Liver (tissue), 9 donors: Measurements from ENCODE around the gene APOH. TPM values are rescaled to one million over a fixed set of nuclear protein-coding genes. Genes with fewer than 3 reads are reported as not detected.
A peak's percentile ranks its signal among the peaks of the same experiment; 100 is the strongest.

Experiments
- DNase-seq: peaks from one replicate; pipeline ENCODE4 v3.0.0-alpha.2; 2017; ENCODE audit warnings: low spot score
- H3K27ac ChIP-seq, 2 donors: one replicate each; pipeline ENCODE4 v1.7.0; 2013; ENCODE audit warnings: inconsistent platforms in 2 of 2, low read length in 2 of 2, control low read depth in 1 of 2, low read depth in 1 of 2, mild to moderate bottlenecking in 1 of 2
- H3K27me3 ChIP-seq, 4 donors: one replicate each; pipeline versions ENCODE4 v1.6.1 to v1.7.0; 2013; ENCODE audit warnings: low read length in 3 of 4, inconsistent platforms in 1 of 4, mild to moderate bottlenecking in 1 of 4, moderate library complexity in 1 of 4; ENCODE audit not compliant: control insufficient read depth in 4 of 4, insufficient read depth in 4 of 4
- H3K36me3 ChIP-seq, 4 donors: one replicate each; pipeline versions ENCODE4 v1.6.1 to v1.7.0; 2013; ENCODE audit warnings: low read length in 3 of 4, mild to moderate bottlenecking in 3 of 4, low read depth in 1 of 4, moderate library complexity in 1 of 4; ENCODE audit not compliant: control insufficient read depth in 4 of 4, insufficient read depth in 3 of 4
- H3K4me1 ChIP-seq, 4 donors: one replicate each; pipeline versions ENCODE4 v1.6.1 to v1.7.0; 2013; ENCODE audit warnings: low read length in 3 of 4, mild to moderate bottlenecking in 3 of 4, moderate library complexity in 1 of 4; ENCODE audit not compliant: control insufficient read depth in 4 of 4, insufficient read depth in 4 of 4
- H3K4me3 ChIP-seq, 3 donors: one replicate each; pipeline versions ENCODE4 v1.6.1 to v1.7.0; 2013; ENCODE audit warnings: low read length in 3 of 3, control low read depth in 1 of 3, low read depth in 1 of 3, mild to moderate bottlenecking in 1 of 3
- H3K9ac ChIP-seq, 2 donors: one replicate each; pipeline ENCODE4 v1.7.0; 2013; ENCODE audit warnings: low read length in 2 of 2, mild to moderate bottlenecking in 2 of 2, moderate library complexity in 2 of 2, control low read depth in 1 of 2, low read depth in 1 of 2
- H3K9me3 ChIP-seq, 4 donors: one replicate each; pipeline versions ENCODE4 v1.6.1 to v1.7.0; 2013; ENCODE audit warnings: low read length in 3 of 4; ENCODE audit not compliant: control insufficient read depth in 4 of 4
- ATF3 ChIP-seq: IDR thresholded peaks from 2 replicates; pipeline ENCODE4 v1.6.1; 2016; ENCODE audit warnings: antibody characterized with exemption
- EGR1 ChIP-seq, 2 donors: IDR thresholded peaks; 2 replicates each; pipeline ENCODE4 v1.6.1; 2016 to 2018; ENCODE audit warnings: antibody characterized with exemption in 2 of 2, low read depth in 2 of 2
- FOXA1 ChIP-seq: IDR thresholded peaks from 2 replicates; pipeline ENCODE4 v1.6.1; 2016; ENCODE audit warnings: antibody characterized with exemption
- FOXA2 ChIP-seq: IDR thresholded peaks from 2 replicates; pipeline ENCODE4 v1.6.1; 2016; ENCODE audit warnings: antibody characterized with exemption
- HNF4A ChIP-seq, 2 donors: conservative IDR thresholded peaks; 2 replicates each; pipeline ENCODE4 v1.6.1; 2016; ENCODE audit warnings: antibody characterized with exemption in 2 of 2, mild to moderate bottlenecking in 2 of 2
- HNF4G ChIP-seq: IDR thresholded peaks from 2 replicates; pipeline ENCODE4 v1.6.1; 2016; ENCODE audit warnings: antibody characterized with exemption
- JUND ChIP-seq, 2 donors: IDR thresholded peaks; 2 replicates each; pipeline ENCODE4 v1.6.1; 2016; ENCODE audit warnings: antibody characterized with exemption in 2 of 2
- MAX ChIP-seq: IDR thresholded peaks from 2 replicates; pipeline ENCODE4 v1.6.1; 2016; ENCODE audit warnings: antibody characterized with exemption
- NR2F2 ChIP-seq: IDR thresholded peaks from 2 replicates; pipeline ENCODE4 v1.6.1; 2016; ENCODE audit warnings: antibody characterized with exemption
- RAD21 ChIP-seq, 2 donors: IDR thresholded peaks; 2 replicates each; pipeline ENCODE4 v1.6.1; 2016; ENCODE audit warnings: antibody characterized with exemption in 2 of 2, mild to moderate bottlenecking in 2 of 2
- REST ChIP-seq: IDR thresholded peaks from 2 replicates; pipeline ENCODE4 v1.6.1; 2016; ENCODE audit warnings: antibody characterized with exemption, mild to moderate bottlenecking
- RXRA ChIP-seq, 2 donors: IDR thresholded peaks; 2 replicates each; pipeline ENCODE4 v1.6.1; 2017 to 2018; ENCODE audit warnings: antibody characterized with exemption in 2 of 2, mild to moderate bottlenecking in 1 of 2
- SP1 ChIP-seq: IDR thresholded peaks from 2 replicates; pipeline ENCODE4 v1.6.1; 2018; ENCODE audit warnings: antibody characterized with exemption, mild to moderate bottlenecking
- TAF1 ChIP-seq: conservative IDR thresholded peaks from 2 replicates; pipeline ENCODE4 v1.6.1; 2016; ENCODE audit warnings: antibody characterized with exemption, mild to moderate bottlenecking
- YY1 ChIP-seq: IDR thresholded peaks from 2 replicates; pipeline ENCODE4 v1.6.1; 2016; ENCODE audit warnings: antibody characterized with exemption, mild to moderate bottlenecking
- WGBS: extraction: QIAGEN DNeasy Blood & Tissue Kit; methylation state at CpG from one replicate; pipeline ENCODE4 v1.1.7; 2013; 5-methylcytosine and 5-hydroxymethylcytosine counted together
- polyA plus RNA-seq, 2 donors: library from polyadenylated mRNA; stranded (reverse) in 1 of 2; unstranded in 1 of 2; fragments of 200-250 nt in 1 of 2; fragments of >200 nt in 1 of 2; fragmentation: Nextera tagmentation in 1 of 2; extraction: Ambion mirVana in 1 of 2; gene quantifications; one replicate each; pipeline versions ENCODE4 v1.2.1 to v1.2.3, GENCODE V29; 2013 to 2015
- total RNA-seq, 2 donors: library from RNA; depleted of rRNA; stranded (reverse); fragments of >200 nt; gene quantifications; one replicate each; pipeline ENCODE4 v1.2.3, GENCODE V29; 2014
- TF ChIP-seq, protein P1 (sequence below): fragments of 150-350 bp; IDR thresholded peaks from 2 replicates; pipeline ENCODE4 v1.5.1; 2017; ENCODE audit warnings: improper control_type of control experiment, low read depth, low read length; ENCODE audit not compliant: missing input control
- donor health status: healthy.
- donor health status: healthy.
- donor health status: healthy.
- donor health status: healthy.
- donor health status: healthy.

Gene APOH
- total and polyA plus RNA-seq, 4 donors, result 2,858 to 7,307 (median 5,841) TPM

DNA sequence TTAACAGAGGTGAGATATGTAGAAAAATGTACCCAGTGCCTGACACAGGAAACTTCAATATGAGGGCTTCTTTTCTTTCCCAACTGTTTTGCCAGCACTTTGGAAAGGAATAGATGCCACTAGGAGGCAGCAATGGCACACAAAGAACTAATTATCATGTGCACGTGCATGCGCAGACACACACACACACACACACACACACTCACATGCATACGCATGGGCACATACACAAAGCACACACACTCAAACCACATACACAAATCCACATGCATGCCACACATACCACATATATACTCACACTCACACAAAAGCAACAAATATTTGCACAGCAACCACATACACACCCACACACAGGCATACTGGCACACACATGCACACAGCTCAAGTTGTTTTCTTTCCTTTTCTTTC is 28.5 kb downstream of the APOH start:
- 0% methylated on average over 3 of the region's 3 CpGs for WGBS
- Histone ChIP-seq H3K9me3 (peaks cover 0 to 2% (median 0%) of the 10 kb centered on the region in 4 donors), H3K4me3 (no peak overlapping the region), H3K9ac (no peak overlapping the region), H3K36me3 (peaks cover 0 to 6% (median 0%) of the 10 kb centered on the region in 4 donors), H3K4me1 (peaks cover 0 to 10% (median 3%) of the 10 kb centered on the region in 4 donors), H3K27me3 (no peaks in the 10 kb centered on the region), H3K27ac (no peak overlapping the region)
- DNase-seq, result peak; percentile 52
- TF ChIP-seq TAF1, result no peak
- TF ChIP-seq SP1, result peak; percentile 20
- peak in 1 of 2 donors; percentile 38 for TF ChIP-seq RXRA (IDR thresholded peaks at IDR 0.05)
- TF ChIP-seq HNF4G, result no peak
- TF ChIP-seq RAD21 (IDR thresholded peaks at IDR 0.05), result peak; percentile 95 to 96
- no peak for TF ChIP-seq ATF3
- peak; percentile 44 for TF ChIP-seq YY1
- TF ChIP-seq MAX, result peak; percentile 65
- no peak for TF ChIP-seq FOXA1
- TF ChIP-seq EGR1 (IDR thresholded peaks at IDR 0.05; ENCODE audit: low read depth in 2 of 2), result no peak
- TF ChIP-seq JUND (IDR thresholded peaks at IDR 0.05), result no peak
- TF ChIP-seq, protein P1, sequence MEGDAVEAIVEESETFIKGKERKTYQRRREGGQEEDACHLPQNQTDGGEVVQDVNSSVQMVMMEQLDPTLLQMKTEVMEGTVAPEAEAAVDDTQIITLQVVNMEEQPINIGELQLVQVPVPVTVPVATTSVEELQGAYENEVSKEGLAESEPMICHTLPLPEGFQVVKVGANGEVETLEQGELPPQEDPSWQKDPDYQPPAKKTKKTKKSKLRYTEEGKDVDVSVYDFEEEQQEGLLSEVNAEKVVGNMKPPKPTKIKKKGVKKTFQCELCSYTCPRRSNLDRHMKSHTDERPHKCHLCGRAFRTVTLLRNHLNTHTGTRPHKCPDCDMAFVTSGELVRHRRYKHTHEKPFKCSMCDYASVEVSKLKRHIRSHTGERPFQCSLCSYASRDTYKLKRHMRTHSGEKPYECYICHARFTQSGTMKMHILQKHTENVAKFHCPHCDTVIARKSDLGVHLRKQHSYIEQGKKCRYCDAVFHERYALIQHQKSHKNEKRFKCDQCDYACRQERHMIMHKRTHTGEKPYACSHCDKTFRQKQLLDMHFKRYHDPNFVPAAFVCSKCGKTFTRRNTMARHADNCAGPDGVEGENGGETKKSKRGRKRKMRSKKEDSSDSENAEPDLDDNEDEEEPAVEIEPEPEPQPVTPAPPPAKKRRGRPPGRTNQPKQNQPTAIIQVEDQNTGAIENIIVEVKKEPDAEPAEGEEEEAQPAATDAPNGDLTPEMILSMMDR, result peak; percentile 78
- peak in 1 of 2 donors; percentile 22 for TF ChIP-seq HNF4A (conservative IDR thresholded peaks at IDR 0.05)

DNA sequence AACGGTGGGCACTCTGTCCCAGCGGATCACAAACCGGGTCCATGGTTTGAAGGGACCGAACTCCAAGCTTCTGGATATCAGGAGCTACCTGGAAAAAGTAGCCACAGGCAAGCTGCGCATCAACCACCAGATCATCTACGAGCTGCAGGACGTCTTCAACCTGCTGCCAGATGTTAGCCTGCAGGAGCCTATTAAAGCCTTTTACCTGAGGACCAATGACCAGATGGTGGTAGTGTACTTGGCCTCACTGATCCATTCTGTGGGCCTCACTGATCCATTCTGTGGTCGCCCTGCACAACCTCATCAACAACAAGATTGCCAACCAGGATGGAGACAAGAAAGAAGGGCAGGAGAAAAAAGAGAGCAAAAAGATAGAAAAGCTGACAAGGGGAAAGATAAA is 31.0 kb downstream of the APOH start:
- Histone ChIP-seq H3K9me3 (no peaks in the 10 kb centered on the region), H3K4me1 (peaks cover 0 to 10% (median 3%) of the 10 kb centered on the region in 4 donors), H3K27me3 (no peaks in the 10 kb centered on the region), H3K9ac (no peak overlapping the region), H3K36me3 (no peaks in the 10 kb centered on the region), H3K4me3 (no peak overlapping the region), H3K27ac (no peak overlapping the region)
- DNase-seq, result no peak
- 95% methylated on average over 8 of the region's 8 CpGs for WGBS
- TF ChIP-seq MAX (no peak), NR2F2 (no peak), FOXA1 (no peak), YY1 (no peak), FOXA2 (no peak), REST (no peak)
